ENCODE results near the gene EXOC7.
A peak's percentile ranks its signal among the peaks of the same experiment; 100 is the strongest.
"Not testable (repeated sequence)": the region's sequence is repeated elsewhere in the genome, so short reads cannot be mapped to it uniquely, and the experiment has no call there.

Gene EXOC7

GRCh38 chr17:76076146-76076764 is 27.3 kb downstream of the EXOC7 start:
- TF ChIP-seq Cebpa-rat (IDR thresholded peaks at IDR 0.05) = no peak
- no peaks in the 10 kb centered on the region for H3K9me3 ChIP-seq (replicated peaks in 1 of 11)
- H3K4me2 ChIP-seq = peak overlapping the region; percentile 72 to 94 (median 89)
- H3K4me1 ChIP-seq = peaks cover 65 to 78% (median 73%) of the 10 kb centered on the region in 10 experiments
- no peaks in the 10 kb centered on the region for H3K36me3 ChIP-seq
- H3K27ac ChIP-seq = no peak overlapping the region
- peaks cover 0 to 67% (median 18%) of the 10 kb centered on the region in 11 experiments; a peak in 17 of 22 replicates for H4K20me1 ChIP-seq
- H3K4me3 ChIP-seq = peak overlapping the region; percentile 25 to 64 (median 45); a peak in 19 of 20 replicates
- peak overlapping the region in 1 of 11 experiments; percentile 45; a peak in 2 of 22 replicates for H3K9ac ChIP-seq
- peaks cover 69 to 80% (median 75%) of the 10 kb centered on the region in 11 experiments for H3K27me3 ChIP-seq

GRCh38 chr17:76075364-76076145 is 28.0 kb downstream of the EXOC7 start:
- peak overlapping the region; percentile 72 to 94 (median 89) for H3K4me2 ChIP-seq
- no peak overlapping the region for H3K9ac ChIP-seq
- H3K4me3 ChIP-seq = peak overlapping the region in 6 of 10 experiments; percentile 42 to 64 (median 47); a peak in 8 of 20 replicates
- H4K20me1 ChIP-seq = peaks cover 0 to 65% (median 22%) of the 10 kb centered on the region in 11 experiments; a peak in 18 of 22 replicates
- H3K27ac ChIP-seq = no peak overlapping the region
- peaks cover 0 to 3% (median 0%) of the 10 kb centered on the region in 11 experiments; a peak in 4 of 22 replicates for H3K36me3 ChIP-seq
- H3K9me3 ChIP-seq (replicated peaks in 1 of 11) = no peaks in the 10 kb centered on the region
- peaks cover 70 to 80% (median 76%) of the 10 kb centered on the region in 10 experiments for H3K4me1 ChIP-seq
- no peak for TF ChIP-seq Cebpa-rat (IDR thresholded peaks at IDR 0.05)
- peaks cover 69 to 74% (median 73%) of the 10 kb centered on the region in 11 experiments for H3K27me3 ChIP-seq

- Histone ChIP-seq H3K9me3 (replicated peaks in 1 of 11) (no peaks in the 10 kb centered on the region), H3K4me2 (peak within 1 kb of the TSS; percentile 72 to 94 (median 89); a peak in 20 of 22 replicates), H3K27ac (no peak within 1 kb of the TSS), H3K4me3 (peak within 1 kb of the TSS in 6 of 10 experiments; percentile 6 to 64 (median 46); a peak in 6 of 20 replicates), H3K4me1 (peaks cover 66 to 78% (median 73%) of the 10 kb centered on the region in 10 experiments), H3K36me3 (peaks cover 3 to 12% (median 8%) of the 10 kb centered on the region in 11 experiments; a peak in 12 of 22 replicates), H3K9ac (no peak within 1 kb of the TSS), H4K20me1 (peaks cover 4 to 65% (median 23%) of the 10 kb centered on the region in 11 experiments; a peak in 17 of 22 replicates), H3K27me3 (peaks cover 64 to 65% (median 64%) of the 10 kb centered on the region in 11 experiments)
- TF ChIP-seq Cebpa-rat (IDR thresholded peaks at IDR 0.05) = no peak
Measured at GRCh38 chr17:76074390-76075363, 28.9 kb downstream of the EXOC7 start, which contains the start of gene GALR2. GALR2 (plus strand) TSS chr17:76074781; CDS start chr17:76074884, 103 bp downstream.

GRCh38 chr17:76072148-76072858 is 31.3 kb downstream of the EXOC7 start, which contains the start of gene SRP68:
SRP68 (minus strand) TSS chr17:76072517; CDS start chr17:76072491, 26 bp downstream.
- Histone ChIP-seq H4K20me1 (peaks cover 15 to 71% (median 40%) of the 10 kb centered on the region in 11 experiments; a peak in 19 of 22 replicates), H3K4me3 (peak within 1 kb of the TSS; percentile 72 to 98 (median 88)), H3K36me3 (peaks cover 26 to 35% (median 31%) of the 10 kb centered on the region in 11 experiments), H3K4me2 (peak within 1 kb of the TSS; percentile 78 to 99 (median 92)), H3K9ac (peak within 1 kb of the TSS; percentile 83 to 94 (median 92)), H3K27me3 (peaks cover 40 to 41% (median 41%) of the 10 kb centered on the region in 11 experiments), H3K9me3 (replicated peaks in 1 of 11) (no peaks in the 10 kb centered on the region), H3K27ac (peak within 1 kb of the TSS; percentile 75 to 88 (median 83)), H3K4me1 (peaks cover 43 to 55% (median 49%) of the 10 kb centered on the region in 10 experiments)
- no peak for TF ChIP-seq Cebpa-rat (IDR thresholded peaks at IDR 0.05)

GRCh38 chr17:76071531-76072147 is 31.9 kb downstream of the EXOC7 start:
- peak overlapping the region; percentile 83 to 94 (median 92) for H3K9ac ChIP-seq
- H4K20me1 ChIP-seq = peaks cover 15 to 67% (median 41%) of the 10 kb centered on the region in 11 experiments; a peak in 19 of 22 replicates
- peaks cover 36 to 49% (median 43%) of the 10 kb centered on the region in 10 experiments for H3K4me1 ChIP-seq
- H3K9me3 ChIP-seq (replicated peaks in 1 of 11) = no peaks in the 10 kb centered on the region
- H3K27me3 ChIP-seq = peaks cover 33 to 35% (median 34%) of the 10 kb centered on the region in 11 experiments
- peaks cover 33 to 42% (median 38%) of the 10 kb centered on the region in 11 experiments for H3K36me3 ChIP-seq
- H3K4me2 ChIP-seq = peak overlapping the region; percentile 78 to 99 (median 91)
- H3K4me3 ChIP-seq = peak overlapping the region; percentile 72 to 98 (median 88)
- peak overlapping the region; percentile 75 to 88 (median 83) for H3K27ac ChIP-seq
- TF ChIP-seq Cebpa-rat (IDR thresholded peaks at IDR 0.05) = no peak

- Histone ChIP-seq H3K27ac (no peak overlapping the region), H3K4me2 (no peak overlapping the region), H3K4me3 (no peak overlapping the region), H3K9me3 (replicated peaks in 1 of 11) (no peaks in the 10 kb centered on the region), H3K27me3 (no peaks in the 10 kb centered on the region), H3K36me3 (peaks cover 88 to 96% (median 93%) of the 10 kb centered on the region in 11 experiments), H3K4me1 (peaks cover 5 to 12% (median 8%) of the 10 kb centered on the region in 10 experiments), H4K20me1 (peaks cover 16 to 58% (median 41%) of the 10 kb centered on the region in 11 experiments; a peak in 18 of 22 replicates), H3K9ac (no peak overlapping the region)
- TF ChIP-seq Cebpa-rat (IDR thresholded peaks at IDR 0.05) = no peak
Measured at GRCh38 chr17:76065775-76066174, 37.8 kb downstream of the EXOC7 start.

GRCh38 chr17:76063875-76064546 is 39.6 kb downstream of the EXOC7 start:
- Histone ChIP-seq H3K27ac (no peak overlapping the region), H3K9ac (no peak overlapping the region), H4K20me1 (peaks cover 11 to 46% (median 28%) of the 10 kb centered on the region in 11 experiments; a peak in 17 of 22 replicates), H3K4me2 (no peak overlapping the region), H3K27me3 (no peaks in the 10 kb centered on the region), H3K4me3 (no peak overlapping the region), H3K36me3 (peaks cover 94 to 96% (median 95%) of the 10 kb centered on the region in 11 experiments), H3K9me3 (replicated peaks in 1 of 11) (no peaks in the 10 kb centered on the region), H3K4me1 (no peaks in the 10 kb centered on the region)
- no peak for TF ChIP-seq Cebpa-rat (IDR thresholded peaks at IDR 0.05)

- H3K27me3 ChIP-seq; H3K4me2 ChIP-seq; H3K9ac ChIP-seq; H3K4me3 ChIP-seq; H3K9me3 ChIP-seq (replicated peaks in 1 of 11); H3K27ac ChIP-seq: not testable (repeated sequence)
- Histone ChIP-seq H3K36me3 (peaks cover 95 to 97% (median 96%) of the 10 kb centered on the region in 11 experiments), H4K20me1 (peaks cover 0 to 38% (median 7%) of the 10 kb centered on the region in 11 experiments; a peak in 12 of 22 replicates), H3K4me1 (peaks cover 0 to 14% (median 0%) of the 10 kb centered on the region in 10 experiments; a peak in 7 of 20 replicates)
Measured at GRCh38 chr17:76058264-76058663, 45.3 kb downstream of the EXOC7 start.

Data from BLaER1 treated with 17β-estradiol and CSF1 and Interleukin-3, amounts not matched to agents 10 nM and 100 nM (cell line).